HEK293 (cell line): ENCODE measurements around the gene TUBB3.
A peak's percentile ranks its signal among the peaks of the same experiment; 100 is the strongest.
"Not testable (repeated sequence)": the region's sequence is repeated elsewhere in the genome, so short reads cannot be mapped to it uniquely, and the experiment has no call there.

Experiments used
- CTCF ChIA-PET: fragments of 350-600 bp; formaldehyde crosslinking; extraction: SDS; loops from one replicate; lab custom pipeline; 2021; ENCODE audit warnings: antibody characterized with exemption; lab: Yijun Ruan, JAX
- POLR2A ChIA-PET: fragments of 300-600 bp; formaldehyde crosslinking; extraction: SDS; loops from one replicate; lab custom pipeline; 2020; ENCODE audit warnings: antibody characterized with exemption, inconsistent platforms; lab: Yijun Ruan, JAX
- H3K27ac ChIP-seq: fragments of 200-500 bp; sonication (Bioruptor generic); 2 replicates; pipeline ENCODE4 v1.5.1; 2014; ENCODE audit warnings: low read depth, low read length, control low read depth, inconsistent platforms; ENCODE audit errors: extremely low read depth
- H3K36me3 ChIP-seq, 2 experiments: fragments of 200-500 bp in 1 of 2; sonication (Bioruptor generic) in 1 of 2; 1 replicate in 1 of 2; 2 replicates in 1 of 2; pipeline ENCODE4 v1.5.1; 2014 to 2017; ENCODE audit warnings: inconsistent platforms in 2 of 2, low read length in 2 of 2; ENCODE audit not compliant: control insufficient read depth in 2 of 2, insufficient read depth in 1 of 2
- H3K4me1 ChIP-seq: fragments of 200-500 bp; sonication (Bioruptor generic); 2 replicates; pipeline ENCODE4 v1.5.1; 2014; ENCODE audit warnings: mild to moderate bottlenecking, low read length, inconsistent platforms; ENCODE audit not compliant: control insufficient read depth, insufficient read depth
- H3K4me3 ChIP-seq: 2 replicates; pipeline ENCODE4 v1.5.1; 2011; ENCODE audit warnings: low read depth, mild to moderate bottlenecking, control low read depth, low read length, moderate library complexity
- H3K9me3 ChIP-seq: fragments of 200-500 bp; sonication (Bioruptor generic); 2 replicates; pipeline ENCODE4 v1.5.1; 2014; ENCODE audit warnings: low read depth, low read length, inconsistent platforms; ENCODE audit not compliant: control insufficient read depth, insufficient read depth
- BCL11B ChIP-seq: fragments of 450-650 bp; formaldehyde crosslinking; IDR thresholded peaks from 2 replicates; pipeline ENCODE4 v1.5.1; 2016; ENCODE audit warnings: low read depth, missing biosample characterization, missing genetic modification characterization
- BCL6B ChIP-seq: fragments of 450-650 bp; formaldehyde crosslinking; IDR thresholded peaks from 2 replicates; pipeline ENCODE4 v1.5.1; 2017; ENCODE audit warnings: missing biosample characterization, missing genetic modification characterization
- HOXA7 ChIP-seq: sonication (generic); formaldehyde crosslinking; IDR thresholded peaks from 2 replicates; pipeline ENCODE4 v1.8.1; 2022; ENCODE audit warnings: missing genetic modification reagents, borderline replicate concordance
- ZBTB6 ChIP-seq: fragments of 450-650 bp; formaldehyde crosslinking; IDR thresholded peaks from 2 replicates; pipeline ENCODE4 v1.5.1; 2017; ENCODE audit warnings: missing biosample characterization, missing genetic modification characterization
- ZNF10 ChIP-seq: fragments of 450-650 bp; formaldehyde crosslinking; IDR thresholded peaks from 2 replicates; pipeline ENCODE4 v1.5.1; 2017; ENCODE audit warnings: missing biosample characterization, missing genetic modification characterization
- ZNF121 ChIP-seq: fragments of 450-650 bp; formaldehyde crosslinking; IDR thresholded peaks from 2 replicates; pipeline ENCODE4 v1.5.1; 2016; ENCODE audit warnings: missing biosample characterization, missing genetic modification characterization
- ZNF26 ChIP-seq: fragments of 450-650 bp; formaldehyde crosslinking; IDR thresholded peaks from 2 replicates; pipeline ENCODE4 v1.5.1; 2016; ENCODE audit warnings: missing biosample characterization, missing genetic modification characterization
- ZNF354C ChIP-seq: fragments of 450-650 bp; formaldehyde crosslinking; IDR thresholded peaks from 2 replicates; pipeline ENCODE4 v1.5.1; 2016; ENCODE audit warnings: missing biosample characterization, missing genetic modification characterization, low read depth, borderline replicate concordance
- ZNF362 ChIP-seq: fragments of 450-650 bp; formaldehyde crosslinking; IDR thresholded peaks from 2 replicates; pipeline ENCODE4 v1.5.1; 2016; ENCODE audit warnings: missing biosample characterization, missing genetic modification characterization
- ZNF423 ChIP-seq: fragments of 450-650 bp; formaldehyde crosslinking; IDR thresholded peaks from 2 replicates; pipeline ENCODE4 v1.5.1; 2016; ENCODE audit warnings: missing biosample characterization, missing genetic modification characterization
- ZNF518A ChIP-seq: fragments of 450-650 bp; formaldehyde crosslinking; conservative IDR thresholded peaks from 2 replicates; pipeline ENCODE4 v1.5.1; 2016; ENCODE audit warnings: low read depth, missing biosample characterization, missing genetic modification characterization
- ZNF558 ChIP-seq: fragments of 450-650 bp; formaldehyde crosslinking; IDR thresholded peaks from 2 replicates; pipeline ENCODE4 v1.5.1; 2016; ENCODE audit warnings: missing biosample characterization, missing genetic modification characterization
- ZNF560 ChIP-seq: fragments of 450-650 bp; formaldehyde crosslinking; IDR thresholded peaks from 2 replicates; pipeline ENCODE4 v1.5.1; 2017; ENCODE audit warnings: missing biosample characterization, missing genetic modification characterization, borderline replicate concordance
- ZNF677 ChIP-seq: fragments of 450-650 bp; IDR thresholded peaks from 2 replicates; pipeline ENCODE4 v1.5.0; 2018; ENCODE audit warnings: missing biosample characterization, mild to moderate bottlenecking, missing genetic modification characterization, moderate library complexity
- ZNF707 ChIP-seq: fragments of 450-650 bp; formaldehyde crosslinking; IDR thresholded peaks from 2 replicates; pipeline ENCODE4 v1.5.1; 2016; ENCODE audit warnings: missing biosample characterization, missing genetic modification characterization
- ZNF785 ChIP-seq: fragments of 450-650 bp; formaldehyde crosslinking; IDR thresholded peaks from 2 replicates; pipeline ENCODE4 v1.5.1; 2016; ENCODE audit warnings: missing biosample characterization, missing genetic modification characterization
- ZSCAN16 ChIP-seq: fragments of 450-650 bp; formaldehyde crosslinking; IDR thresholded peaks from 2 replicates; pipeline ENCODE4 v1.5.1; 2016; ENCODE audit warnings: missing biosample characterization, missing genetic modification characterization

TUBB3 gene

GRCh38 chr16:89873972-89874689 lies 49.0 kb upstream of the TUBB3 start (continued):
- no peak for TF ChIP-seq ZSCAN16 (tag by site-specific recombination)
- TF ChIP-seq ZNF560 (tag by site-specific recombination) = no peak
- TF ChIP-seq ZNF518A (tag by site-specific recombination) = no peak
- peak; percentile 58; the same call in 1 of the 2 replicates for TF ChIP-seq BCL11B

- H3K4me3 ChIP-seq, H3K9me3 ChIP-seq, CTCF ChIA-PET, POLR2A ChIA-PET, H3K4me1 ChIP-seq, H3K27ac ChIP-seq: not testable (repeated sequence)
- peaks cover 24 to 67% of the 10 kb centered on the region in 2 experiments for H3K36me3 ChIP-seq
Measured at GRCh38 chr16:89879123-89879522, 44.0 kb upstream of the TUBB3 start.

GRCh38 chr16:89880477-89881367 lies 42.4 kb upstream of the TUBB3 start:
- H3K36me3 ChIP-seq = peaks cover 25 to 75% of the 10 kb centered on the region in 2 experiments
- no peak overlapping the region for H3K4me3 ChIP-seq
- H3K9me3 ChIP-seq = no peaks in the 10 kb centered on the region
- ChIA-PET POLR2A (no interaction called here), CTCF (interaction anchor here (0.6 to 1.7 kb wide), 2 partner anchors 30 to 69 kb away, joined by 3 to 5 read pairs; no protein-coding TSS in a partner anchor)
- no peaks in the 10 kb centered on the region for H3K4me1 ChIP-seq
- no peak overlapping the region for H3K27ac ChIP-seq
- TF ChIP-seq ZNF558 (tag by site-specific recombination) (no peak), ZNF362 (tag by site-specific recombination) (no peak), ZNF10 (tag by site-specific recombination) (no peak), ZNF785 (tag by site-specific recombination) (no peak), ZNF121 (peak; percentile 95), ZNF423 (tag by site-specific recombination) (no peak)

GRCh38 chr16:89881368-89881730 lies 41.8 kb upstream of the TUBB3 start:
- CTCF ChIA-PET = interaction anchor here (0.6 to 1.7 kb wide), 2 partner anchors 29 to 126 kb away, joined by 3 to 5 read pairs; no protein-coding TSS in a partner anchor
- POLR2A ChIA-PET = no interaction called here
- H3K27ac ChIP-seq = no peak overlapping the region
- no peaks in the 10 kb centered on the region for H3K4me1 ChIP-seq
- H3K36me3 ChIP-seq = peaks cover 27 to 74% of the 10 kb centered on the region in 2 experiments; a peak in 2 of 3 replicates
- H3K9me3 ChIP-seq = no peaks in the 10 kb centered on the region
- H3K4me3 ChIP-seq = no peak overlapping the region
- TF ChIP-seq ZNF707 (tag by site-specific recombination) = no peak
- TF ChIP-seq BCL6B = no peak
- no peak for TF ChIP-seq ZNF354C
- TF ChIP-seq ZBTB6 (tag by site-specific recombination) = no peak
- no peak for TF ChIP-seq ZNF26 (tag by site-specific recombination)
- TF ChIP-seq ZNF677 (tag by site-specific recombination) = no peak
- no peak for TF ChIP-seq HOXA7 (CRISPR knock-in tag)
